HuH-7 (cell line): Measurements from ENCODE around the gene ABLIM2.
"Not testable (repeated sequence)": the region's sequence is repeated elsewhere in the genome, so short reads cannot be mapped to it uniquely, and the experiment has no call there.

Source experiments
- DNase-seq: peaks from one replicate; pipeline ENCODE4 v3.0.0; 2011; ENCODE audit warnings: low spot score

ABLIM2 gene

DNA sequence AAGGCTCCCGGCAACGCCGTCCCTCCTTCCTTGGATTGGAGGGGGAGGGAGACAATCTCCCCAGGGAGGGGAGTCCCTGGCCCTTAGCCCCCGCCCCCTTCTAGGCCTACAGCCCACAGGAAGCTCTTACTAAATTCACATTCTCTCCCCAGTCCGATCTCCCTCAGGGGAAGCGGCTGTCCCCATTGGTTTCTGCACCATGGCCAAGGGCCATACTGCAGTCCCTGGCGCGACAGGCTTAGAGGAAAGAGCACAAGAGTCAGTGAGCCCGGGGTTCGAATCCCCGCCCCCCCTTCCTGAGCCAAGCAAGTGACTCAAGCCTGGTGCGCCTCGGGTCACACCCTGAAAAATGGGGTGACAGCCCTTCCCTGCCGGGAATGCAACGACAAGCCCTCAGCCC is 1.1 kb downstream of the ABLIM2 start:
- DNase-seq, result no peak

DNA sequence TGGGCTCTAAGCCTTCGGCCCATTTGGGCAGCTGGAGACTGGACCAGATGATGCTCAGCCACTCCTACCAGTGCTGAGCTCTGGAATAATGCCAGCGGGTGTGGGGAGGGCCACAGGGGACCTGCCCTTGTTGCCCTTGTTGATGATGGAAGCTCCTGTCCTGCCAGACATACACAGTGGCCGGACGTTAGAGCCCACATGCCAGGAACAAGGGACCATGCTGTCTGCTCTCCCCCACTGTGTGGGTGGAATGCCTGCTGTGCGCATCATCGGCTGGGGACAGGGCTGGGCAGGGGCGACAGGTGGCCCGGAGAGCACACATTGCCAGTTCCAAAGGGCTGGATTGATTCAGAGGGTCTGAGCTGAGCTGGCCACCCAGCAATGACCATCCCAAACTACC is 2.0 kb downstream of the ABLIM2 start:
- no peak for DNase-seq

DNA sequence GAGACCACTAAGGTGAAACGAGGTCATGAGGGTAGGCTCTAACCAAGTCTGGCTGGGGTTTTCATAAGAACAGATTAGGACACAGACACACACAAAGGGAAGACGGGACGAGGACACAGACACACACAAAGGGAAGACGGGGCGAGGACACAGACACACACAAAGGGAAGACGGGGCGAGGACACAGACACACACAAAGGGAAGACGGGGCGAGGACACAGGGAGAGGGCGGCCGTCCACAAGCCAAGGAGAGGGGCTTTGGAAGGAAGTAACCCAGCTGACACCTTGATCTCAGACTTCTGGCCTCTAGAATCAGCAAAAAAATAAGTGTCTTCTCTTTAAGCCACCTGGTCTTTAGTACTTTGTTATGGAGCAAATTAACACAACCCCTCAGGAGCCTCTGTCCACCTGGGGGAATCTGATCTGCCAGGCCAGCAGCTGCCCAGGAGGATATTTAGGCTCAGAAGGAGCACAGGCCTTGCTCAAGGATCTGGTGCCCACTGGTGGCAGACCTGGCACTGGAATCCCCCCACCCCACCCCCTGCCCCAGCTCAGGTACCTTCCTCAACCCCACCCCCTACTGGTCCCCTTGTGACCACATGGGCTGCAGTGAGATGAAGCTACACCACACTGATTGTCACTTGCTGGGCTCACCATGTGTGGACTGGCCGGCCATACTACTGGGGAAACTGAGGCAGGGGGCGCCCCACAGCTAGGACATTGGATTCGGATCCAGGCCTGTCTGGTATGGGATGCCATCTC is 2.8 kb downstream of the ABLIM2 start:
- no peak for DNase-seq

DNA sequence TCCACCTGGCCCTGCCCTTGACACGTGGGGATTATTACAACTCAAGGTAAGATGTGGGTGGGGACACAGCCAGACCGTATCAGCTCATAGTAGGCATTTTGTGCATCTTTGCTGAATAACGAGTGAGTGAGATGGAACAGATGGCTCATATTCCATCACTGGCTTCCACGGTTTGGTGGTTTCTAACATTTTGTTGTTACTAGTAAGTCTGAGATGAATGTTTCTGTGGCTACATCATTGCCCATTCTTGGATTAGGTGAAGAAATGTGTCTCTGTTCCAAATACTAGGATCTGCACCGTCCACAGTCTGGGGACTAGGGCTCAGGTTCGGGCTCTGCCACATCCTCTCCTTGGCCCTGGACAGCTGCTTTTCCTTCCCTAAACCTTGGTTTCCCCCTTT is 3.6 kb downstream of the ABLIM2 start:
- no peak for DNase-seq

DNA sequence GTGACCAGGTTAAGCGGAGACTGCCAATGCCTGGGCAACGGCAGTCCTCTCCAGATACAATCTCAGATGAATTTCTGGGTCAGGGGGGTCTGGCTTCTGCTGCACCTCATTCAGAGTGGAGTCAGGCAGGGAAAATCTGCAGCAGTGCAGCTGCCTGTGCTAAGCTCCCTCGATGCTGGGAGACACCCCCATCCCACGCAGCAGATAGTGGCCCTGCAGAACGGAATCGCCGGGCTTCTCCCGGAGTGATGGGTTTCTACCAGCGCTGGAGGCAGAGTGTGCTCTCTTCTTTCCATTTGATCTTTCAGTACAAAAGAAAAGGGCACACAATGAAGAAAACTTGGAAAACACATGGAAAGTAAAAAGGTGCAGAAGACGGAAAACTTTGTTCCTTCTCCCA is 5.2 kb downstream of the ABLIM2 start:
- no peak for DNase-seq

DNA sequence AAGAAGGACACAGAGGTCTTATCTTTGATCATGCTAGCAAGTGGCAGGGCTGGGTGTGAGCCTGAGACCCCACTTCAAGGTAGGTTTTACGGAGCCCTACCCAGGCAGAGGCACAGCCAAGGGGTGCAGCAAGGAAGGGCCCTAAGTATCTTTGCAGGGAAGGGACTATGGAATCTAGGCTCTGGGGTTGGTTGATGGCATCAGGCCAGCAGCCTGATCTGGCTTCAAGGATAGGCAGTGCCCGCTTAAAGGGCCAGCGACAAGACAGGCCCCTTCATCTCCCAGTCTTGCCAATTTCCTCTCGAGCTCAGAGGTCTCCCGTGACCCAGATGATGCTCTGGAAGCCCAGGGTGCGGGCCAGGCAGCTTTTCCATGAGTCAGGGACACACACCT is 5.8 kb downstream of the ABLIM2 start:
- DNase-seq, result no peak

DNA sequence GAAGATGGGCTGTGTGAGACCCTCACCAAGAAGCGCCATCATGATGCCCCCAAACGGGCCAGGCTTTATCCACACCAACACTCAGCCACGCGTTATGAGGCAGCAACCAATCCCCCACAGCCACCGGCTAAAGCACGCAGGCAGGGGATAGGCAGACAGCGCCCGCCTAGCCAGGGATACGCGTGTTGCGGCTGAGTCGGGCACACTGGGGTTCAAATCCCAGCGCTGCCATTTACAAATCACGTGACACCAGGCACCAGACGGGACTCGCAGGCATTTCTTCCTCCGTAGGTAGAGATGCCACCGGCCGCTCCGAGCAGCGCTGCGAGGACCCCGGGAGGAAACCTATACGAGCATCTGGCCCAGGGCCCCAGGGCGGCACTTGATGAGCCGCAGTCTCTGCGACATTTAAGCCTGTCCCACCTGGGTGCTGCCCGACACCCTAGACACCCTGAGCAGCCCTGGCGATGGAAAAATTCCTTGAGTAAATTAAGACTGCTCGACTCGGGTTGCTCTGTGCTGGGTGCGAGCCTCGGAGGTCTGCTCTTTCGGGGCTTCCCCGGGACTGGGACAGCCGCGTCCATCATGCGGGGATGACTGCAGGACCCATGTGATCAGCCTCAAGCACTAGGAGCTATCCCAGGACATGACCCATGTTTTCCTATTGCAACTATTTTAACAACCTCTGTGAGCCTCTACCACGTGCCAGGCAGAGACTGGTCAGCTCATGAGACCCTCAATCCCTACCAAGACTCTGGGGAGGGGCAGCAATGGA is 6.3 kb downstream of the ABLIM2 start:
- DNase-seq, result no peak

DNA sequence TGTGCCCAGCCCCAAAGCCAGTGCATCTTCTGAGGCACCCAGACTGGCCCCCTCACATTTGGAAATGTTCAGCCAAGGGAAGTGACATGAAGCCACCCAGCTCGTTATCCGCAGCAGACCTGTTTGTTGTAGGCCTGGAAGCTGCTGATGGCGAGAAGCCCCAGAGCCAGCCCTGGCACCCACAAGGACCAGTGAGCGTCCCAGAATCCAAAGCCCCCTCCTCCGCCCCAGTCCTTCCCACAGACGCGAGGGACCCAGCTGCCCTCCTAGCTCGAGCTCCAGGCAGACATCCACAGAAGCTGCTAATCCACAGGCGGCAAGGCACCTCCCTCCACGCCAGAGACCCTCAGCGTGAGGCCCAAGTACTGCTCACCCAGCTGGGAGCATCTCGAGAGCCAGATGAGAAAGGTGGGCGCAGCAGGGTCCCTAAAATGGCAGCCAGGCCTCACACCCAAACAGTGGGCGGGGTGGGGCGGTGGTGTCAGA is 7.4 kb downstream of the ABLIM2 start:
- DNase-seq, result no peak

DNA sequence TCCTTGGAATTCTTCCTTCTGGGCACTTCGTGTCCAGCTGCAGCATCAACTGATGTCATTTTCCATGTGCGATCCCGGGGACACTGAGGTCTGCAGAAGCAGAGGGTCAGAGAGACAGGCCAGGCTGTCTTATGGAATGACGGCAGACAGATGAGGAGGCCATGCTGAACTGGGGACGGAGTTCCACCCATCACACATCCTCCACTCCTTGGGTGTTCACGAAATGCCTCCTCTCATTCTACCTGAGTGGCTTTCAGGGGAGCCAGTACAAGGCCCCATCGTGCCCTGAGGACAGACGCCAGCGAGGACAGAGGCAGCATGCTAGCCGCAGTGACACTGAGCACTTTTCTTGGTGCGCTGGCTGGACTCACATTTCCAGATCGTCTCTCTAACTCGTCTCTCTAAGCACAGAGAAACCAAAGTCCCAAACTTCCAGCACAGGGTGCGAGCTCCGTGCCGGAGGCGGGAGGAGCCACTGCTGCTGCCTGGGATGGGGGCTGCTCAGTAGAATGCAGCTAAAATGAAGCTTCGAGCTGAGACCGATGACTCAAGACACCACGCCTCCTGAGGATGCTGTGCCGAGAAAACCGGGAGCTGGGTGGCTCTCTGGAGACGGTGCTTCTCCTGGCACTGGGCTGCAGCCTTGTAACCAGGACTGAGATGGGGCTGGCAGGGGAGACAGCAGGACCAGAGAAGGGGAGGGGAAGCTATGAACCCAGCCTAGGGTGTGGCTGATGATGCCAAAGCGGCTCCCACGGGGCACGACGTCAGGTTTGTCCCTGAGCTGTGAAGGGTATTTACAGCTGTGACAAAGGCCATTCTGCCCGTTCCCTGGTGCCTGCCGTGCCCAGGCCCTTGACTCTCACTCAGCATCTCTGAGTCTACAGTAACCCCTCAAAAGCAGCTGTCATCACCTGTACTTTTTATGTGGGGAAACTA is 8.2 kb downstream of the ABLIM2 start:
- no peak for DNase-seq

DNA sequence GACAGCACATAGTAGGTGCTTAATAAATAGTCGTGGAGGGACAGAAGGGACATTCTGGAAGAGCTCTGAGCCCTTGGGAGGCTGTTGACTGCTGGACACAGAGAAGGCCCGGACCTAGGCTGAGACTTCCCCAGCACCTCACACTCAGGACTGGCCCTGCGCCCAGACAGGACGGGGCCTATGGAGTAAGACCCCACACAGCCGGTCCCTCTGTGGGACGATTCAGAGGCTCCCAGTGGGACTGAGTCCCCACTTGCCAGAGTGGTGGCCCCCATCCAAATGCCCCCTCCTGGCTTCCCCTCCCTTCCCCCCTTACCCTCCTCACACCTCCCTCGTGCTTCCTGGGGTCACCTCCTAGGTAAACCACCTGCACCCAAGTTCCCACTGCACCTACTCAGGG is 8.9 kb downstream of the ABLIM2 start:
- no peak for DNase-seq

DNA sequence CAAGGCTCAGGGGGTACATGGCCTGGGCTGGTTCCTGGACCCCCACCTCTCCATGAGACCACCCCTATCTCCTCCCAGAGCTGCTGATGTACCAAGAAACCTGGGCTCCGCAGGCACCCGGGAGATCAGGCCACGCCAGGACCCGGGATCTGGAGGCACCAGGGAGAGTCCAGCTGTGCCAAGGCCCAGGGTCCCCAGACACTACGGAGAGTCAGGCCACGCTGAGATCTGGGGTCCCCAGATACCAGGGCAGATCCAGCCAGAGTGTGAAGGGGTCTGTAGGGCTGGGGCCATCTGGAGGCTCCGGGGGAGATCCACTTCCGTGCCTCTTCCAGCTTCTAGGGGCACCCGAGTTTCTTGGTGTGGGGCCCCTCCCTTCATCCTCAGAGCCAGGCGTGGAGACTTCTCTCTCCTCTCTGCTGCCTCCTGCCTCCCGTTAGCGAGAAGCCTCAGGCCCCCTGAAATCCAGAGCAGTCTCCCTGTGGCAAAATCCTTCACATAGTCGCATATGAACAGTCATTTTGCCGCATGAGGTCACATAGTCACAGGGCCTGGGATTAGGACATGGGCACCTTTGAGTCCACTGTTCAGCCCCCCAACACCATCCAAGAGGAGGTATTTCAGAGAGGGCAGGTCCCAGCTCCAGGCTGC is 9.7 kb downstream of the ABLIM2 start:
- no peak for DNase-seq

DNA sequence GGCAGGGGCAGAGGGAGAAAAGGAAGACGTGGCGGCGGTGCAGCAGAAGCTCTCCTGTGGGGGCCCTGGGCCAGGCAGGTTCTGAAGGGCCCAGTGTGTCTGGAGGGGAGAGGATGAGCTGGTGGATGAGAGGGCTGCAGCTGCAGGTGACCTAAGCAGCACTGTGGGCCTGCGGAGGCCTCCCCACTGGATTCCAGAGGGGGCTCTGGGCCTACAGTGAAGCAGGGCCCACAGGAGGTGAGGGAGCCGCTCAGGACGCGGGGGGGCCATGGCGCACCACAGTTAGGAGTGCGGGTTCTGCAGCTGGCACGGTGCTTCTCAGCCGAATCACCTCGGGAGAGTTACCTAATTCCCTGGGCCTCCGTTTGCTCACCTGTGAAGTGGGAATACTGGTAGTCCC is 10.5 kb downstream of the ABLIM2 start:
- DNase-seq, result no peak

DNA sequence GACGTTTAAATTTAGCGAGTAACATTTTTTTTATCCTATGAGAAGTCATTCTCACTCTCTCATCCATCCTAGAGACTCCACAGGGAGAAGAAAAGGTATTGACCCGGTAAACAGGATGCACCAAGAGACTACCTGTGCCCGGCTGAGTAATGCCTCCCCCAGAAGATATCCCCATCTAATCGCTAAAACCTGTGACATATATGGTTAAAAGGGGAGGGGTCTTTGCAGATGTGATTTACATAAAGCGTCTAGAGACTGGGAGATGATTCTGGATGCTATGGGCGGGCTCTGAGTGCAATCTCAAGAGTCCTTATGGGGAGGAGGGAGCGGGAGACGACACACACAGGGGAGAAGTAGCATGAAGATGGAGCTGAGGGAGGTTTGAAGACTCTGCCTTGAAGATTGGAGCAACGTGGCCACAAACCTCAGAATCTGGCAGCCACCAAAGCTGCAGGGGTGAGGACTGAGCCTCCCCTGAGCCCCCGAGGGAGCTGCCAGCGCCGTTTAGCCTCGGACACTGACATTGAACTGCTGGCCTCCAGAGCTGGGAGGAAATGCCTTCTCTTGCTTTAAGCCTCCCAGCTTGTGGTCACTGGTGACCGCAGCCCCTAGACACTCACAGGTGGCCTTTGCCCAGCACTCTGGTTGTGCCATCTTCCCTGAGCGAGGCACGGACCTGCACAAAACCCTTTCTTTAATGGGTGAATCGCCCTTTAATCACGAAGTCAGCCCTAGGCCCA is 11.2 kb downstream of the ABLIM2 start:
- no peak for DNase-seq

DNA sequence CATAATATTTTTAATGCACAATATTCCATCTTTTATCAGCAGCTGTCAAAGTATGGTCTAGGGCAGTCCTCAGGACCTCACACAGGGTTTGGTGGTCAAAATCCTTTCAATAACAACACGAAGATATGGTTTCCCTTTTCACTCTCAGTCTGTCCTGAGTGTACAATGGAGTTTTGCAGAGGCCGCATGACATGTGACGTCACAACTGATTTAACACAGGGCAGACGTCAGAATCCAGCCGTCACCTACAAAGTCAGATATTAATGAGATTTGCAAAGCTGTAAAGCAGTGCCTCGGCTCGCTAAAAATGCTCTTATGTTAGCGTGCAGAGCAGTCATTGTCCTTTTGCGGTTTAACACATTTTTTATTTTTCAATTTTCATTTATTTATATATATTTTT is 12.5 kb downstream of the ABLIM2 start:
- no peak for DNase-seq

DNA sequence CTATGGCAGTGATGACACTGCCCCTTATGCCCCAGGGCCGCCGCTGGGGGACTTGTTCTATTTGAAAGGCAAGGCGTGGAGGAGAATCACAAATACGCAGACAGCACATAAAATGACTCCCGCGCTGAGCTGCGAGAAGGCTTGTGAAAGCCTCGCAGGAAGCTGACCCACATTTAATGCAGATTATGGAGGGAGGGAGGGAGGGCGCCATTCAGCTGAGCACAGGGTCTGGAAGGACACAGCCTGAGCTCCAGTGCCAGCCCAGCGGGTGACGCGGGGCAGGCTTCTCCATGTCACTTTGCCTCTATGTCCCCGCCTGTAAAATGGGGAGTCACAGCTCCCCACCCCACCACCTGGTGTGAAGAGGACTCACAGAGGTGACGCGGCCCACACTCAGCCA is 14.3 kb downstream of the ABLIM2 start:
- DNase-seq, result no peak

DNA sequence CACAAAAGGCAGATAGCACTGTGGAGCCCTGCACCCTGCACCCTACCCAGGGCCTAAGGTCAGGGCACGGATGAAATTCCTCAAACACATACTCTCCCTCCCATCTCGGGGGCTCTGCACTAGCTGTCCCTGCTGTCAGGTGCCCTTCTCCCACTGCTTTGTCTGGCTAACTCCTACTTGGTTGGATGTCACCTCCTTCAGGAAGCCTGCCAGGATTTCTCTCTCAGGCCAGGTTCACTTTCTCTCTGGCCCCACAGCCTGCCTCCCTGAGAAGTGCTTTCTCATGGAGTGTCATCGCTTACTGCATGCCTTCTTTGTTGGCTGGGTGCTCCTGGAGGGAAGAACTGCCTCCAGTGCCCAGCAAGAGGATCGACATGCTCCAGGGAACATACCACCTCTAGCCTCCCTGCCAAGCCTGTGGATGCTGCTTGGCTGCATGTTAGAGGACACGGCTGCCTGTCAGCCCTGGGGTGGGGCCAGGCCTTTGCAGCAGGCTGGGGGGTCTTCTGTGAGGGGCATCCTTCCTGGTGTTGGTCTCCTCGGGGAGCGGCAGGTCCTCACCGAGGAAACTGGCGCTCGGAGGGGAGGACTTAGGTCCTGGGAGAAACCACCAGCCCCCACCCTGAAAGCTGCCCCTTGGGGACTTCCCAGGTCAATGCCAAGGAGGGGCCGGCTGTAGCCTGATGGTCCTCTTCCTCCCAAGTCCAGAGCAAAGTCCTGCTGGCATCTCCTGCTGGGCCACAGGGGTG is 15.0 kb downstream of the ABLIM2 start:
- no peak for DNase-seq

DNA sequence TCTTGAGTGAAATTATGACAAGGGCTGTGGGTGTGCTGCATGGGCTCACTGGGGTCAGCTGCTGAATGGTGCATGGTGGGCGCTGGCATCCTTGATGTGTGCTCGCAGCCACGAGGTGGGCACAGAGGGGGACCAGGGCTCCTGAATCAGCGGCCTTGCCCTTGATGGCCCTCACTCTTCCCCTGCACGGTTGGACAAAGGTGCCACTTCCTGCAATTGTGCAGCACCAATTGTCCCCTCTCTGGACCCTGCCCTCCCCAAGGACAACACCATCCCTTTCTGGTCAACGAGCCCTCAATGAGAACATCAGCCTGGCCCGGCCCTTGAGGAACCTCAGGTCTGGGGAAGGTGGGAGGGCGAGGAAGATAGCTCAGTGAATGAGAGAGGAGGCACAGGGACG is 16.1 kb downstream of the ABLIM2 start:
- DNase-seq, result no peak

DNA sequence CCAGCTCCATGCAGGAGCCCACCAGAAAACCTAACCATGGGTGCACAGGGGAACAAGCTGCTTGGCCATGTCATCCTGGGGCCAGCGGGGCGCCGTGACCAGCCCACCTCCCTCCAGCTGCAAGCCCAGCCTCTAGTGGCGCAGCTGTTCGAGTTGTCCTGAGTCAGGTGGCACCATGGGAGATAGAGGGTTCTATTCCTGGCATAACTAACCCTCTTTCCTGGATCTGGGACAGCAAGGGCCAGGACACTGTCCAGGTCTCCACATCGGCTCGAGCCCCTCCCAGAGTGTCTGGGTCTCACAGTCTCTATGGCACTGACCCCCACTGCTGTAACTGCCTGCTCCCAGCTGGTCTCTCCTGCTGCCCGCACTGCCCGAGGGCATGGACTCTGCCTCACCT is 16.7 kb downstream of the ABLIM2 start:
- no peak for DNase-seq

DNA sequence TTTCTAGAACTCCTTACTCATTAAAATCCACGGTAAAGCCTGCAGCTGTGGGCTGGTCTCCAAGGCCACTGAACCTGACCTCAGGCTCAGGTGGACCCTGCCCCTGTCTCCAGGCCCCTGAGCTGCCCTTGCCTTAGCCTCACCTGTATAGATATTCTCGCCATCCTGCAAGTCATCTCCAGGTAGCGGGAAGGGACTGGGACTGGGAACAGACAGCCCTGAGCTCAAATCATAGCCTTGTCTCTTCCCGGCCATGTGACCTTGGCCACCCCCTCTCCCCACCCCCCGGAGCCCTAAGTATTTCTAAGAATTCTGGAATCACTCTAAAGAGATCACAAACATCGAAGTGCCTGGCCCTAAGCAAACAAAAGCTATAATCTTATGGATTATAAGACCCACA is 17.7 kb downstream of the ABLIM2 start:
- no peak for DNase-seq

DNA sequence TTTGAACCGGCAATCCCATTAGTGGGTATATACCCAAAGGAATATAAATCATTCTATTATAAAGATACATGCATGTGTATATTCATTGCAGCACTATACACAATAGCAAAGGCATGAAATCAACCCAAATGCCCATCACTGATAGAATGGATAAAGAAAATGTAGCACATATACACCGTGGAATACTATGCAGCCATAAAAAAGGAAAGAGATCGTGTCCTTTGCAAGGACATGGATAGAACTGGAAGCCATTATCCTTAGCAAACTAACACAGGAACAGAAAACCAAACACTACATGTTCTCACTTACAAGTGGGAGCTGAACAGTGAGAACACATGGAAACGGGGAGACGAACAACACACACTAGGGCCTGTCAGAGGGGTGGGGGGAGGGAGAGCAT is 18.9 kb downstream of the ABLIM2 start:
- DNase-seq, result not testable (repeated sequence)
